WTC11 (cell line): ENCODE data around the gene ABCA13.

Source experiments
- CBFB ChIP-seq: sonication (generic); formaldehyde crosslinking; IDR thresholded peaks from 2 replicates; pipeline ENCODE4 v1.8.1; 2022; ENCODE audit warnings: mild to moderate bottlenecking, low read depth, missing genetic modification reagents
- CREB1 ChIP-seq: sonication (generic); formaldehyde crosslinking; IDR thresholded peaks from 2 replicates; pipeline ENCODE4 v1.8.0; 2023; ENCODE audit warnings: mild to moderate bottlenecking, missing genetic modification reagents
- CTCF ChIP-seq: fragments of 200-600 bp; IDR thresholded peaks from 2 replicates; pipeline ENCODE4 v1.8.0; 2022; ENCODE audit warnings: antibody characterized with exemption
- ELF4 ChIP-seq: sonication (generic); formaldehyde crosslinking; IDR thresholded peaks from 2 replicates; pipeline ENCODE4 v1.8.1; 2022; ENCODE audit warnings: low read depth, mild to moderate bottlenecking, moderate library complexity, missing genetic modification reagents
- ESRRA ChIP-seq: sonication (generic); formaldehyde crosslinking; IDR thresholded peaks from 2 replicates; pipeline ENCODE4 v1.8.1; 2022; ENCODE audit warnings: mild to moderate bottlenecking, missing genetic modification reagents, borderline replicate concordance
- ETV6 ChIP-seq: sonication (generic); formaldehyde crosslinking; IDR thresholded peaks from 2 replicates; pipeline ENCODE4 v1.8.1; 2022; ENCODE audit warnings: mild to moderate bottlenecking, missing genetic modification reagents
- FOXP1 ChIP-seq: sonication (generic); formaldehyde crosslinking; IDR thresholded peaks from 2 replicates; pipeline ENCODE4 v1.8.0; 2022; ENCODE audit warnings: missing genetic modification reagents, mild to moderate bottlenecking, moderate library complexity, borderline replicate concordance
- NR3C1 ChIP-seq: sonication (generic); formaldehyde crosslinking; conservative IDR thresholded peaks from 2 replicates; pipeline ENCODE4 v1.8.1; 2023; ENCODE audit warnings: low read depth, mild to moderate bottlenecking, missing genetic modification reagents
- ZNF121 ChIP-seq: sonication (generic); formaldehyde crosslinking; IDR thresholded peaks from 2 replicates; pipeline ENCODE4 v1.8.0; 2023; ENCODE audit warnings: missing genetic modification reagents
- TF ChIP-seq, protein P1 (sequence below): sonication (generic); formaldehyde crosslinking; IDR thresholded peaks from 2 replicates; pipeline ENCODE4 v1.8.1; 2022; ENCODE audit warnings: mild to moderate bottlenecking, moderate library complexity, missing genetic modification reagents
- TF ChIP-seq, protein P2 (sequence below): sonication (generic); formaldehyde crosslinking; IDR thresholded peaks from 2 replicates; pipeline ENCODE4 v1.8.0; 2022; ENCODE audit warnings: mild to moderate bottlenecking, missing genetic modification reagents
- TF ChIP-seq, protein P3 (sequence below): sonication (generic); formaldehyde crosslinking; IDR thresholded peaks from 2 replicates; pipeline ENCODE4 v1.8.1; 2023; ENCODE audit warnings: mild to moderate bottlenecking, missing genetic modification reagents

DNA sequence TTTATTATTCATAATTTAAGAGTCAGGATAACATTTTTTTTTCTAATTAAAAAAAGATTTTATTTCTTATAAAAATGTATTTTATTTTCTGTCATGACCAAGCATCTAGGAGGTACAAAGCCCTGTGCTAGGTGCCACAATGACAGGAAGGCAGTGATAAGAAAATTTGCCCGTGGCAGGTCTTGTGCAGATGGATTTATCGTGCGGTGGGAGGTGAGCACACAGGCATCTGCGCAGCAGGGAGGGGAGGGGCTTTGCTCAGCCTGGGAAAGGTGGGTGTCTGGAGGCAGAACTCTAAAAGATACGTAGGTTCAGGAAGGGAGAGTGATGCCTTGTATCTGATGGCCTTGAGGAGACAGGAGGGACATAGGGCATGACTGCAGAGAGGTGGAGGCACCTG, 115.6 kb downstream of the ABCA13 start:
- TF ChIP-seq ELF4 (CRISPR knock-in tag), result no peak
- TF ChIP-seq CTCF, result no peak
- TF ChIP-seq, protein P1, sequence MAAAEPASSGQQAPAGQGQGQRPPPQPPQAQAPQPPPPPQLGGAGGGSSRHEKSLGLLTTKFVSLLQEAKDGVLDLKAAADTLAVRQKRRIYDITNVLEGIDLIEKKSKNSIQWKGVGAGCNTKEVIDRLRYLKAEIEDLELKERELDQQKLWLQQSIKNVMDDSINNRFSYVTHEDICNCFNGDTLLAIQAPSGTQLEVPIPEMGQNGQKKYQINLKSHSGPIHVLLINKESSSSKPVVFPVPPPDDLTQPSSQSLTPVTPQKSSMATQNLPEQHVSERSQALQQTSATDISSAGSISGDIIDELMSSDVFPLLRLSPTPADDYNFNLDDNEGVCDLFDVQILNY (CRISPR knock-in tag), result no peak
- TF ChIP-seq CREB1 (CRISPR knock-in tag), result no peak
- TF ChIP-seq, protein P2, sequence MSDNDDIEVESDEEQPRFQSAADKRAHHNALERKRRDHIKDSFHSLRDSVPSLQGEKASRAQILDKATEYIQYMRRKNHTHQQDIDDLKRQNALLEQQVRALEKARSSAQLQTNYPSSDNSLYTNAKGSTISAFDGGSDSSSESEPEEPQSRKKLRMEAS, result no peak
- TF ChIP-seq ESRRA (CRISPR knock-in tag), result no peak
- no peak for TF ChIP-seq ZNF121 (CRISPR knock-in tag)
- TF ChIP-seq NR3C1 (CRISPR knock-in tag), result no peak
- TF ChIP-seq, protein P3, sequence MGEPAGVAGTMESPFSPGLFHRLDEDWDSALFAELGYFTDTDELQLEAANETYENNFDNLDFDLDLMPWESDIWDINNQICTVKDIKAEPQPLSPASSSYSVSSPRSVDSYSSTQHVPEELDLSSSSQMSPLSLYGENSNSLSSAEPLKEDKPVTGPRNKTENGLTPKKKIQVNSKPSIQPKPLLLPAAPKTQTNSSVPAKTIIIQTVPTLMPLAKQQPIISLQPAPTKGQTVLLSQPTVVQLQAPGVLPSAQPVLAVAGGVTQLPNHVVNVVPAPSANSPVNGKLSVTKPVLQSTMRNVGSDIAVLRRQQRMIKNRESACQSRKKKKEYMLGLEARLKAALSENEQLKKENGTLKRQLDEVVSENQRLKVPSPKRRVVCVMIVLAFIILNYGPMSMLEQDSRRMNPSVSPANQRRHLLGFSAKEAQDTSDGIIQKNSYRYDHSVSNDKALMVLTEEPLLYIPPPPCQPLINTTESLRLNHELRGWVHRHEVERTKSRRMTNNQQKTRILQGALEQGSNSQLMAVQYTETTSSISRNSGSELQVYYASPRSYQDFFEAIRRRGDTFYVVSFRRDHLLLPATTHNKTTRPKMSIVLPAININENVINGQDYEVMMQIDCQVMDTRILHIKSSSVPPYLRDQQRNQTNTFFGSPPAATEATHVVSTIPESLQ, result no peak
- no peak for TF ChIP-seq CBFB (CRISPR knock-in tag)
- TF ChIP-seq FOXP1 (CRISPR knock-in tag), result no peak
- no peak for TF ChIP-seq ETV6 (CRISPR knock-in tag)
